NCI-H526 treated with DMSO at 0.1 percent for 48 hours (cell line): Measurements from ENCODE around the gene RNASEH2C.
"Not testable (repeated sequence)": the region's sequence is repeated elsewhere in the genome, so short reads cannot be mapped to it uniquely, and the experiment has no call there.

ENCODE experiments used
- DNase-seq: peaks from one replicate; lab custom pipeline; 2025; lab: John Stamatoyannopoulos, UW

The RNASEH2C gene

DNA sequence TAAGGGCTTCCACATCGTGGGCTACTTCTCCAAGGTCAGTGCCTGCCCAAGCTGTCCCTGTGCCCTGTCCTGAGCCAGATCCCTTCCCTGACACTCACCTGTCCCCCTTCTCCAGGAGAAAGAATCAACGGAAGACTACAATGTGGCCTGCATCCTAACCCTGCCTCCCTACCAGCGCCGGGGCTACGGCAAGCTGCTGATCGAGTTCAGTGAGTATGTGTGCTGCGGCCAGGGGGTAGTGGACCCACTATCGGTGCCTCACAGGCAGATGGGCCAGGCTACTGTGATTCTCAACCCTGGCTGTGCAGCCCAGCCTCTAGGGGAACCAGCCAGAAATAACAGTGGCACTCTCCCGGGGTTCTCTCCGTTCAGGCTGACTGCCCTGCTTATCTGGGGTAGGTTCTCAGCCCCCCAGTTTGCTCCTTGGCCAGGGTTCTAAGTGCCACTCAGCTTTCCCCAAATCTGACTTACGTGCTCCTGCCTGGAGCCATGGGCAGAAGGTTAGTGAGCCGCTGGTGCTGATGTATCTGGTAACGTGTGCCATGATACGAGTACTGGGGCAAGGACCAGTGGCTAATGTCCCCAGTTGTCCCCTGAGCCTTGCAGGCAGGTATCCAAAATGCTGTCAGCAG, 3.7 kb downstream of the RNASEH2C start:
- no peak for DNase-seq

DNA sequence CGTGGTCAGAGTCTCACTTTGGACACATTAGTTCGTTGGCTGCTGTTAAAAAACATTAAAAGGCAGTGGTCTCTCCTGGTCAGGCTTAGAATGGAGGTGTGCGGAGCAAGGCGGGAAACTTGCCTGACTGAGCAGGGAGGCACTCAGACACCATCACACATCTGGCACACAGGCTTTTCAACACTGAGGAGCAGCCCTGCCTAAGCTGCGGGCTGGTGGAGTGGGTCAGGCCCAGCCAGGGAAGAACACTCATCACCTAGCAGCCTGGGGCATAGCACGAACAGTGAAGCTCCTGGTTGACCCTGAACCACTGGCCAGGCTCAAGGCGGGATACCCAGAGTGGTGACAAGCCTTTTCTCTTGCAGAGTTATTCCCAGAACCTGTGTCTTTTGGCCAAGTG, 4.3 kb downstream of the RNASEH2C start:
- DNase-seq = no peak

DNA sequence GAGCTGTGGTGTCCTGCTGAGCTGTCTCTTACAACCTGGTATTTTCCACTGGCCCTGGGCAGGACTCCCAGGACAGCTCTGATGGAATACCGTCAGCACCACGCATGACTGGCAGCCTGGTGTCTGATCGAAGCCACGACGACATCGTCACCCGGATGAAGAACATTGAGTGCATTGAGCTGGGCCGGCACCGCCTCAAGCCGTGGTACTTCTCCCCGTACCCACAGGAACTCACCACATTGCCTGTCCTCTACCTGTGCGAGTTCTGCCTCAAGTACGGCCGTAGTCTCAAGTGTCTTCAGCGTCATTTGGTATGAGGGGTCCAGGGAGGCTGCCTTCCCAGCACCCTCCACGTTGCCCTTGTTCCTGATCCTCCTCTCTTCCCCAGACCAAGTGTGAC, 6.2 kb downstream of the RNASEH2C start:
- no peak for DNase-seq

DNA sequence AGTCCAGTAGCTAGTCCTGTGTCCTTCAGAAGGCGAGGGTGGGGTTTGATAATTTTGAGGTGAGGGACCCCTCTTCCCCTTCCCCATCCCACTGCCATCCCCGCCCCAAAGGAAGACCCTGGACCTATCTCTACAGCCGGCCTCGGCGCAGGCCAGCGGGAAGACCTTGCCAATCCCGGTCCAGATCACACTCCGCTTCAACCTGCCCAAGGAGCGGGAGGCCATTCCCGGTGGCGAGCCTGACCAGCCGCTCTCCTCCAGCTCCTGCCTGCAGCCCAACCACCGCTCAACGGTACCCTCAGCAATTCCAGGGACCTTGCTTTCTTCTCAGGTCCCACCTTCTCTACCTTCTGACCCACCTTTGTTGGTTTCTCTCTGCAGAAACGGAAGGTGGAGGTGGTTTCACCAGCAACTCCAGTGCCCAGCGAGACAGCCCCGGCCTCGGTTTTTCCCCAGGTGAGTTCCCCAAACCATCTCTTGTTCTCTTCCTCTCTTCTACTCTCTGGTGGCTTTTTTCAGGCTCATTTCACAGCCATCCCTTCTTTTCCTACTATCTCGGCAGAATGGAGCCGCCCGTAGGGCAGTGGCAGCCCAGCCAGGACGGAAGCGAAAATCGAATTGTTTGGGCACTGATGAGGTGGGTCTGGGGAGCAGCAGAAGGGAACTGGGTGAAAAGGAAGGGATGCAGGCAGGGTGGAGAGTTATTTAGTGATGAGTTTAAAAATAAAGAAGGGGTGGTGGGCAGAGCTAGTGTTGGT, 7.2 kb downstream of the RNASEH2C start:
- no peak for DNase-seq

DNA sequence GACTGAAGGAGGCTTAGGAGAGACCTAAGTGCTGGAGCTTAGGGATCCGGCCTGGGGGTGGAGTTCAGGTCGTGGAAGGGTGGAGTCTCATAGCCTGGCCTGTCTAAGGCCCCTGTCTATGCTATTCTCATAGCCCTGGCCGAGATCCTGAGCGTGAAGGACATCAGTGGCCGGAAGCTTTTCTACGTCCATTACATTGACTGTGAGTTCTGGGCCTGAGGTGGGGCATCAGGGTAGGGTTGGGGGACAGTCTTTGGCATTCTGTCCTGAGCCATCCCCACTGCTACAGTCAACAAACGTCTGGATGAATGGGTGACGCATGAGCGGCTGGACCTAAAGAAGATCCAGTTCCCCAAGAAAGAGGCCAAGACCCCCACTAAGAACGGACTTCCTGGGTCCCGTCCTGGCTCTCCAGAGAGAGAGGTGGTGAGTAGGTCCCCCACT, 7.9 kb downstream of the RNASEH2C start:
- no peak for DNase-seq

DNA sequence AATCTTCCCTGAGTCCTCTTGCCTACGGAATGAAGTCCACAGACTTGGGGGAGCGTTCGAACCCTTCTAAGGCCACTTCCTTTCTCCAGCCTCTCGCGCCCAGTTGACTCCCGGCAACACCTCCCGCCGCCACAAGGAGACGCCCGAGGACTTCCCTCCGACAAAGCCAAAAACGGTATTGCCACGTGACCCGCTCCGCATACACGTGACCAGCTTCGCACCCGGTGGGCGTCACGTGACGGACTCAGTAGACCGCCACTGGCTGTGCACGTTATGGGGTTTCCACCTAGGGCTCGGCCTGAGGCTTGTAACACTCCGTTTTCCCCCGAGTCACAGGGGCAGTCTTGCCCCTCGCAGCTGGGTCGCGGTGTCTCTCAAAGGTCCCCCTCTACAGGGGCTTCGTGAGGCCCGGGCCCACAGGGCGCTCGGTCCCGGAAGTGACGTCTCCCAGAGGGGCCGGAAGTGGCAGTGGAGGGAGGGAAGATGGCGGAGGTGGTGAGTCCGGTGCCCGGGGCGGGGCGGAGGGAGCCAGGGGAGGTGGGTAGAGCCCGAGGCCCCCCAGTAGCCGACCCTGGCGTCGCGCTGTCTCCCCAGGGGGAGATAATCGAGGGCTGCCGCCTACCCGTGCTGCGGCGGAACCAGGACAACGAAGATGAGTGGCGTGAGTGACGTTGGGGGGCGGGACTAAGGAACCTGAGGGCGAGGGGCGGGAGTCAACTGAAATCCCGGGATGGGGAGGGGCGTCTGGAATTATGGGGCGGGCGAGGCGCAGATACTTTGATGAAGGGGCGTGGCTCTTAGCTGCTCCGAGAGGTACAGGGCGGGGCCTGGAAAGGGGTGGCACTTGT, 8.6 kb downstream of the RNASEH2C start, which contains the start of gene KAT5:
TSS of gene KAT5 (plus strand) at position 468 of the 848 bp plus-strand sequence. CDS start at position 484, 16 bp downstream.
- DNase-seq = peak; percentile 98

DNA sequence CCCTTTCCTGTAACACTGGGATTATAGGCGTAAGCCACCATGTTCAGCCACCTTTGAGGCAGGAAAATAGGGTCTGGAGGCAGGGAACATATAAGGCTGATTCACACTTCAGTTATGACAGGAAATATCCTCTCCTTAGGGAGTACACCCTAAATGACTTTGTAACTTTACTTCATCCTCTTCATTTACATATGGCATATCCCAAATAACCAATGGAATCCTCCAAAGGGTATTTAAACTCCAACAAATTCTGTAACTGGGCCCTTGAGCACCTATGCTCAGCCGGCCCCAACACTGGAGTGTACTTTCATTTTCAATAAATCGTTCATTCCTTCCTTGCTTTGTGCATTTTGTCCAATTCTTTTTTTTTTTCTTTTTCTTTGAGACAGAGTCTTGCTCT, 10.2 kb downstream of the RNASEH2C start:
- DNase-seq = no peak

DNA sequence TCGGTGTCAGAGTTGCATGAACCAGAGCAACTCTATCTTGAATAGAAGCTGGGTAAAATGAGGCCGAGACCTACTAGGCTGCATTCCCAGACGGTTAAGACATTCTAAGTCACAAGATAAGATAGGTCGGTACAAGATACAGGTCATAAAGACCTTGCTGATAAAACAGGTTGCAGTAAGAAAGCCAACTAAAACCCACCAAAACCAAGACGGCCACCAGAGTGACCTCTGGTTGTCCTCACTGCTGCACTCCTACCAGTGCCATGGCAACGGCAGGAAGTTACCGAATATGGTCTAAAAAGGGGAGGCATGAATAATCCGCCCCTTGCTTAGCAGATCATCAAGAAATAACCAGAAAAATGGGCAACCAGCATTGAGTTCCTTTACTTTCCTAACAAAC, 10.9 kb downstream of the RNASEH2C start:
- DNase-seq = no peak

DNA sequence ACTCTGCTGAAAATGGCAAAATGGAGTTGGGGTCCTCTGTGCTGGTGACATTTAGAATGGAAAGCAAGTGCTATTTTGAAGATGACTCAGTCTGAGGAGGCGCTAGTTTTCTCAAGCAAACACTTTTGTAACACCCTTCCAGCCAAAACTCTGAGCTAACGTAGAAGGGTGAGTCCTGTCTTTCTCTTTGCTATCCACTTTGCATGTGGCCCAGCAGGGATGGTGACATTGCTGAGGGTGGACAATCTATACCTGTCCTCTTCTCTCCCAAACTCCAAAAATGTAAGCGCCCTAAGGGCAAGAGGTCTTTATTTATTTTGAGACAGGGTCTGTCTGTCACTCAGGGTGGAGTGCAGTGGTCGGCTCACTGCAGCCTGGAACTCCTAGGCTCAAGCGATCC, 12.1 kb downstream of the RNASEH2C start:
- no peak for DNase-seq

DNA sequence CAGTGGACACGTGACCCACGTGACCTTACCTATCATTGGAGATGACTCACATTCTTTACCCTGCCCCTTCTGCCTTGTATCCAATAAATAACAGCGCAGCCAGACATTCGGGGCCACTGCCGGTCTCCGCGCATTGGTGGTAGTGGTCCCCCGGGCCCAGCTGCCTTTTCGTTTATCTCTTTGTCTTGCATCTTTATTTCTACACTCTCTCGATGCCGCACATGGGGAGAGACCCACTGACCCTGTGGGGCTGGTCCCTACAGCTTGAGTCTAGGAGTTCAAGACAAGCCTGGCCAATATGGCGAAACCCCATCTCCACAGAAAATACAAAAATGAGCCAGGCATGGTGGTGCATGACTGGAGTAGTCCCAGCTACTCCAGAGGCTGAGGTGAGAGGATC, 13.6 kb downstream of the RNASEH2C start:
- not testable (repeated sequence) for DNase-seq

DNA sequence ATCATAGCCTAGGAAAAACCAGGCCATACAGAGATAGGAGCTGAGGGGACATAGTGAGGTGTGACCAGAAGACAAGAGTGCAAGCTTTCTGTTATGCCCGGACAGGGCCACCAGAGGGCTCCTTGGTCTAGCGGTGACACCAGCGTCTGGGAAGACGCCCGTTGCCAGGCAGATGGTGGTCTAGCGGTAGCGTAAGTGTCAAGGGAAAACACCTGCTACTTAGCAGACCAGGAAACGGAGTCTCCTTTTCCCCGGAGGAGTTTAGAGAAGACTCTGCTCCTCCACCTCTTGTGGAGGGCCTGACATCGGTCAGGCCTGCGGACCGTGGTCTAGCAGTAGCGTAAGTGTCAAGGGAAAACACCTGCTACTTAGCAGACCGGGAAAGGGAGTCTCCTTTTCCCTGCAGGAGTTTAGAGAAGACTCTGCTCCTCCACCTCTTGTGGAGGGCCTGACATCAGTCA, 14.3 kb downstream of the RNASEH2C start:
- DNase-seq = peak; percentile 16

DNA sequence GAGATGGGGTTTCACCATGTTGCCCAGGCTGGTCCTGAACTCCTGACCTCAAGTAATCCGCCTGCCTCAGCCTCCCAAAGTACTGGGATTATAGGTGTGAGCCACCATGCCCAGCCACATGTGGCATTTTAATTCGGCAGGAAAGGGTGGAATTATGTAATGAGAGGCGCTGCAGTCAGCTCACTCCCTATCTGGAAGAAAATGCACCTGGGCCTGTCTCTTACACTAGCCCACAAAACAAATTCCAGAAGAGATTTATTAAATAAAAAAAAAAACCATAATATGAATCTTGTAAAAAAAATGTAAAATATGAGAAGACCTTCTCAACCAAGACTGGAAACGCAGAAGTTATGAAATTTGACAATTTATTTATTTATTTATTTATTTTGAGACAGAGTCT, 16.8 kb downstream of the RNASEH2C start:
- no peak for DNase-seq

DNA sequence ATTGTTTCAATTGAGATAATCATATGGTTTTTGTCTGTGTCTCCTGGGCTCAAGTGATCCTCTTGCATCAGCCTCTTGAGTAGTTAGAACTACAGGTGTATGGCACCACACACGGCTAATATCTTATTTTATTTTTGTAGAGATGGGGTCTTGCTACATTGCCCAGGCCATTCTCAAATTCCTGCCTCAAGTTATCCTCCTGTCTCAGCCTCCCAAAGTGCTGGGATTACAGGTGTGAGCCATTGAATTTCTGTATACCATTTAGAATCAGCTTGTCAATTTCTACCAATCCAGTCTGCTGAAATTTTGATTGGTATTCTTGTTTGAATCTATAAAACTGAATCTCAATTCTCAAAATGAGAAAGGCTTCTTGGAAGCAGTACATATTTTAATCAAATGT, 18.9 kb downstream of the RNASEH2C start:
- no peak for DNase-seq

DNA sequence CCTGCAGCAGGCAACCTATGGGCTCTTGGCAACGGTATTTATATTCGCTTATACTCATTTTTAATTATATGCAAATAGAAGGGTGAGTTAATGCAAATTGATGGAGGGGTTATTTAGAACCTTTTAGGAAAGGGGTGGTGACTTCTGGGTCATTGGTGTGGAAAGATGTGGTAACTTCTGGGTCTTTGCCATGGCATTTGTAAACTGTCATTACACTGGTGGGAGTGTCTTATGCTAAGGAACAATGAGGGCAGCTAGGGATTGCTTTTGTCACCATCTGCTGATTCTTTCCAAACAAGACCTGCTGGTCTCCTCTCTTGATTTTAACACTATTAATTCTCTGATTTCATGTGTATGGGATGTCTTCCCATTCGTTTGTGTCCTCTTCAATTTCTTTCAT, 20.2 kb downstream of the RNASEH2C start:
- peak; percentile 98 for DNase-seq

DNA sequence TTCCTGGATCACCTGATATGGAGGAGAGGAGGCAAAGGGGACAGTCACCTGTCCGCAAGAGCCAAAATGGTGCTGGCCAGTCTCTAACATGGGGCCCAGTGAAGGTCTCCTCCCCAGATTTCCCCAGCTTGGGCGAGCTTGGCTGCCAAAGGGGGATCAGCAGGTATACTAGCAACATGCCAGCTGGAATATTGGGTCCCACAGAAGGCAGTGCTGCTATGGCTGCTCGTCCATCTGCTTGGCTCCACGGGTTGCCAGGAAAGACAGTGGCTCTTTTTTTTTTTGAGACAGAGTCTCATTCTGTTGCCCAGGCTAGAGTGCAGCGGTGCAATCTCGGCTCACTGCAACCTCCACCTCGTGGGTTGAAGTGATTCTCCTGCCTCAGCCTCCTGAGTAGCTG, 21.3 kb downstream of the RNASEH2C start:
- DNase-seq = no peak

DNA sequence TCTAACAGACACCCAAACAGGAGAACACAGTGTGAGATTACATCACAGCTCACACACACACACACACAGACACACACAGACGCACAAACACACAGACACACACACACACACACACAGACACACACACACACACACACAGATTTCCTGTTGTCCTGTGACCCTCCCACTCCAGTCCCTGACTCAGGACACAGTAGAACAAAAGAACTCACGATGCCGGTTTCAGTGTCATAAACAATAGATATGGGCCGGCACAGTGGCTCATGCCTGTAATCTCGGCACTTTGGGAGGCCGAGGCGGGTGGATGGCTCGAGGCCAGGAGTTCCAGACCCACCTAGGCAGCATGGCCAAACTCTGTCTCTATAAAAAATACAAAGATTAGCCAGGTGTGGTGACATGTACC, 22.4 kb downstream of the RNASEH2C start:
- DNase-seq = no peak

DNA sequence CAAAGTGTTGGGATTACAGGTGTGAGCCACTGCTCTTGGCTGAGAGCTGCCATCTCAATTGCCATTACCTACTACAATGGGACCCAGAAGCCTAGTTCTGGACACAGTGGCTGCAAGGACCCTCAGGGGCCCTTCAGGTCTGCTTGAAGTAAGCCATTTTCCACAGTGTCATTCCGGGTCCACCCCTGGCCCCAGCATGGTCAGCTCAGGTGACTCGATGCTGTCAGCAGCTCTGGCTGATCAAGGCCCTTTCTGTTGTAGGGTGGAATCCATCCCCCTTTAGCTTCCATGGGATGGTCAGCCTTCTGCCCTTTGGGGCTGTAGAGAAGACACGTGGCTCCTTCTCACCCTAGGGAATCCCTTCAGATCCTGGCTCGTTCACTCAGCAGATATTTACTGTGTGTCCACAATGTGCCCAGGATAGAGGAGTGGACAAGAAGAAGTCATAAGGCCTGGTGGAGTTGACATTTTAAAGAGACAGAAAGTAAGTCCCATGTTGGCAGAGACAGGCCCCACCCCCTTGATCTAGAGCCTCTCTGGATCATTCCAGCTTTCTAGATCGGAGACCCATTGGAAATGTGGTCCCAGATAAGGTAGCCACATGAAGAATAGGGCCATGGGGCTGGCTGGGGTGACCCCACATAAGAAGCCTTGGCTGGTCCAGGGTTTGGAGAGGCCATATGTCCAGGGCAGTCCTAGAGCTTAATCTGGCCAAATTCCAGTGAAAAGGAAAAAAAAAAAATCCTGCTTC, 23.6 kb downstream of the RNASEH2C start:
- no peak for DNase-seq

DNA sequence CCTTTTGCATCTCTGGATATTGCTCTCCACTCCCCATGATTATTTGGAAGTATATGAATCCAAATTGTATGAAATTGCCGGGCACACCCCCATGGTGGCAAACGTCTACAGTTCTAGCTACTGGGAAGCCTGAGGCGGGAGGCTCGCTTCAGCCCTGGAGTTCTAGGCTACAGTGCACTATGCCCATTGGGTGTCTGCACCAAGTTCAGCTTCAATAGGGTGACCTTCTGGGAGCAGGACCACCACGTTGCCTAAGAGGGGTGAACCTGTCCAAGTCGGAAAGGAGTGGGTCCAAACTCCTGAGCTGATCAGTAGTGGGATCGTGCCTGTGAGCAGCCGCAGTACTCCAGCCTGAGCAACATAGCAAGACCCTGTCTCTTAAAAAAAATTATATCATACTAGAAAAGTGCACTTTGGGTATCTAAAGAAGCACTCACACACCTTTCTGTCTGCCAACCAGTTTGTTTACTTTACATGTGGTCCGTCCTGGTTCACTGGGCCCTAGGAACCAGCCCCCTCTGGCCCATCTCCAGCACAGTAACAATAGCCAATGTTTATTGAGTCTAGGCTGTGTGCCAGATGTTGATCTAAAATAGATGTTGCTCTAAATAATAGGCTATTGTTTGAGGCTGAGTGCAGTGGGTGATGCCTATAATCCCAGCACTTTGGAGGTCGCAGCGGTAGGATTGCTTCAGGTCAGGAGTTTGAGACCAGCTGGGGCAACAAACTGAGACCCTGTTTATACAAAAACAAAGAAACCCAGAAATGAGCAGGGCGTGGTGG, 24.9 kb downstream of the RNASEH2C start:
- peak; percentile 67 for DNase-seq

DNA sequence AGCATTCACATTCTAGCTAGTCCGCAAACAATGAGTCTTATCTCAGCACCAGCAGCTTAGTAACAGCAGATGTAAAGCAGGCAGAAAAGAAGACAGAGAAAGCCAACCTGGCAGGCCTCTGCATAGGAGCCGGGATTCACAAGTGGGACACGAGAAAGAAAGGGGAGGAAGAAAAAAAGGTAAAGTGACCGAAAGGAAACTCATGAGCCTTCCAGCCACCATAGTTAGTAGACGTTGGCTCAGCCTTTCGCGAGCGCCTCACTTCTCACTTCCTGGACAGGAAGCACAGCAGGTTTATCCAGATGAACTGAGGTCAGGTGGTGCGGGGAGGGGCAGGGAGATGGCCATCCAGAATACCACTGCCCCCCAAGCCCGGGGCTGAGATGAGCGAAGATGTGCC, 28.2 kb downstream of the RNASEH2C start:
- no peak for DNase-seq

DNA sequence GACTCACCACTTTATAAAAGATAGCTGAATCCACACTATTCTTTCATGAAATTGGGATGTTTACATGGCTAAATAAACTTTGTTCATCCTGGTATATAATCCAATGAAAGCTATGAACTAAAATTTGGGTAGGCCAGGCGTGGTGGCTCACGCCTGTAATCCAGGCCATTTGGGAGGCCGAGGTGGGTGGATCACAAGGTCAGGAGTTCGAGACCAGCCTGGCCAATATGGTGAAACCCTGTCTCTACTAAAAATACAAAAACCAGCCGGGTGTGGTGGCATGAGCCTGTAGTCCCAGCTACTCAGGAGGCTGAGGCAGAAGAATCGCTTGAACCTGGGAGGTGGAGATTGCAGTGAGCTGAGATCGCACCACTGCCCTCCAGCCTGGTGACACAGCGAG, 28.8 kb downstream of the RNASEH2C start:
- DNase-seq = not testable (repeated sequence)

DNA sequence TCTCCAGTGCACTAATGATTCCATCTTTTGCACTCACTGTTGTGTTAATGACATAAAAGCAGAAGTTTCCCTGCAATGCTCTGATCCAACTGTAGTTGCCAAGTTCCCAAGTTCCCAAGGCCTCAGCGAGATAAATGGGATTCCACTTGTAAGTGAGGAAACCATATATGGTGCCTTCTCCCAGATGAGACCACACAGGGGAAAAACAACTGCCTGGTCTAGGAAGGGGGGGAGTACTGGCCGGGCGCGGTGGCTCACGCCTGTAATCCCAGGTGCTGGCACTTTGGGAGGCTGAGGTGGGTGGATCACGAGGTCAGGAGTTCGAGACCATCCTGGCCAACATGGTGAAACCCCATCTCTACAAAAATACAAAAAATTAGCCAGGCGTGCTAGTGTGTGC, 34.6 kb downstream of the RNASEH2C start:
- no peak for DNase-seq
